SJCRH30 (cell line): ENCODE data around the gene LSM4. TPM values are rescaled to one million over a fixed set of nuclear protein-coding genes. Genes with fewer than 3 reads are reported as not detected.

Experiments used
- total RNA-seq: library from RNA; depleted of rRNA; stranded (reverse); fragments of >200 nt; shearing (Covaris generic); gene quantifications from 2 replicates; pipeline ENCODE4 v1.2.3, GENCODE V29; 2014; rRNA removed

Gene LSM4
- total RNA-seq, 1 experiment from 2014 or later = 378 TPM

Other genes starting within 250 kb of the LSM4 start
- not detected in 2 replicates for gene IL12RB1, start 236.1 kb downstream of the LSM4 start, total RNA-seq
- gene MAST3, start 225.3 kb downstream of the LSM4 start, total RNA-seq = 4.3 and 4.5 TPM in 2 replicates
- gene PIK3R2, start 169.9 kb downstream of the LSM4 start, total RNA-seq = 35.0 and 39.0 TPM in 2 replicates
- 0.67 and 1.2 TPM in 2 replicates for gene IFI30, start 149.3 kb downstream of the LSM4 start, total RNA-seq
- 31.3 and 31.7 TPM in 2 replicates for gene MPV17L2, start 129.9 kb downstream of the LSM4 start, total RNA-seq
- 2.3 and 2.7 TPM in 2 replicates for gene RAB3A, start 119.0 kb downstream of the LSM4 start, total RNA-seq
- 0.81 and 1.3 TPM in 2 replicates for gene PDE4C, start 96.6 kb downstream of the LSM4 start, total RNA-seq
- 0.03 and 0.06 TPM in 2 replicates for gene IQCN, start 48.6 kb downstream of the LSM4 start, total RNA-seq
- gene JUND, start 41.5 kb downstream of the LSM4 start, total RNA-seq = 70.1 and 94.9 TPM in 2 replicates
- 8.7 and 11.7 TPM in 2 replicates for gene PGPEP1, start 17.5 kb upstream of the LSM4 start, total RNA-seq
- gene GDF15, start 63.1 kb upstream of the LSM4 start, total RNA-seq = 17.5 and 27.1 TPM in 2 replicates
- not detected in 2 replicates for gene LRRC25, start 74.5 kb upstream of the LSM4 start, total RNA-seq
- gene SSBP4, start 96.3 kb upstream of the LSM4 start, total RNA-seq = 63.0 and 73.0 TPM in 2 replicates
- 7.4 and 7.5 TPM in 2 replicates for gene ISYNA1, start 115.1 kb upstream of the LSM4 start, total RNA-seq
- 9.1 and 10.1 TPM in 2 replicates for gene ELL, start 199.0 kb upstream of the LSM4 start, total RNA-seq
- gene FKBP8, start 220.5 kb upstream of the LSM4 start, total RNA-seq = 86.8 and 88.3 TPM in 2 replicates
- gene KXD1, start 234.8 kb upstream of the LSM4 start, total RNA-seq = 71.0 and 75.8 TPM in 2 replicates
- 1,236 and 1,352 TPM in 2 replicates for gene UBA52, start 248.8 kb upstream of the LSM4 start, total RNA-seq